Spinal cord (tissue), 10 donors: ENCODE data around the gene LY6G5B. TPM values are rescaled to one million over a fixed set of nuclear protein-coding genes. Genes with fewer than 3 reads are reported as not detected.

Experiments used
- DNase-seq, 6 donors: peaks; one replicate each; pipeline versions ENCODE4 v3.0.0 to v3.0.0-alpha.2; 2013 to 2015; ENCODE audit warnings: low spot score in 6 of 6, low read depth in 4 of 6
- H3K27ac ChIP-seq: one replicate; pipeline ENCODE4 v1.5.1; 2013; ENCODE audit warnings: low read depth, low read length, control low read depth
- H3K27me3 ChIP-seq: one replicate; pipeline ENCODE4 v1.6.1; 2013; ENCODE audit warnings: low read length; ENCODE audit not compliant: control insufficient read depth, insufficient read depth
- H3K36me3 ChIP-seq: one replicate; pipeline ENCODE4 v1.6.1; 2013; ENCODE audit warnings: low read length; ENCODE audit not compliant: control insufficient read depth, insufficient read depth
- H3K4me1 ChIP-seq: one replicate; pipeline ENCODE4 v1.6.1; 2013; ENCODE audit warnings: low read length; ENCODE audit not compliant: control insufficient read depth, insufficient read depth
- H3K4me3 ChIP-seq: one replicate; pipeline ENCODE4 v1.5.1; 2013; ENCODE audit warnings: low read depth, low read length, control low read depth
- H3K9me3 ChIP-seq: one replicate; pipeline ENCODE4 v1.6.1; 2013; ENCODE audit warnings: low read length; ENCODE audit not compliant: control insufficient read depth, insufficient read depth
- WGBS: methylation state at CpG from one replicate; pipeline ENCODE4 v1.1.5; 2013; ENCODE audit warnings: missing lambda C conversion rate; ENCODE audit not compliant: insufficient coverage; 5-methylcytosine and 5-hydroxymethylcytosine counted together
- polyA plus RNA-seq, 2 donors: library from polyadenylated mRNA; unstranded; fragments of 120-200 nt; gene quantifications; one replicate each; pipeline ENCODE4 v1.2.1, GENCODE V29; 2013; ENCODE audit not compliant: insufficient read length in 2 of 2
- total RNA-seq, 2 donors: library from RNA; depleted of rRNA in 1 of 2; stranded (reverse); fragments of 120-200 nt in 1 of 2; fragments of >200 nt in 1 of 2; gene quantifications; one replicate each; pipeline versions ENCODE4 v1.2.3 to v1.2.4, GENCODE V29; 2013 to 2014
- donor health status: healthy.

The LY6G5B gene
- total and polyA plus RNA-seq, 4 donors: 2.1 to 35.6 (median 13.1) TPM

- DNase-seq: no peak
- WGBS: 74% methylated on average over 7 of the region's 8 CpGs
These were observed 8.2 kb downstream of the LY6G5B start for GRCh38 chr6:31677955-31678354.

GRCh38 chr6:31680226-31681134 lies 10.7 kb downstream of the LY6G5B start, which contains the start of gene LY6G5C:
TSS of gene LY6G5C (minus strand) at chr6:31681067. CDS start at chr6:31680373, 694 bp downstream.
- H3K4me3 ChIP-seq: peak within 1 kb of the TSS; percentile 66
- no peaks in the 10 kb centered on the region for H3K9me3 ChIP-seq
- peak in 3 of 6 donors; percentile 48 to 92 (median 90) for DNase-seq
- no peaks in the 10 kb centered on the region for H3K27me3 ChIP-seq
- peak within 1 kb of the TSS; percentile 86 for H3K27ac ChIP-seq
- WGBS: 7% methylated on average over 16 of the region's 17 CpGs
- H3K4me1 ChIP-seq: peaks cover 39% of the 10 kb centered on the region
- H3K36me3 ChIP-seq: peaks cover 16% of the 10 kb centered on the region

More at GRCh38 chr6:31677955-31678354, 8.2 kb downstream of the LY6G5B start:
- H3K27me3 ChIP-seq: no peaks in the 10 kb centered on the region
- H3K9me3 ChIP-seq: no peaks in the 10 kb centered on the region
- peaks cover 29% of the 10 kb centered on the region for H3K4me1 ChIP-seq
- H3K4me3 ChIP-seq: no peak overlapping the region
- no peak overlapping the region for H3K27ac ChIP-seq
- peaks cover 15% of the 10 kb centered on the region for H3K36me3 ChIP-seq

GRCh38 chr6:31681135-31681671 lies 11.4 kb downstream of the LY6G5B start:
- Histone ChIP-seq H3K36me3 (peaks cover 23% of the 10 kb centered on the region), H3K4me3 (peak overlapping the region; percentile 66), H3K4me1 (peaks cover 39% of the 10 kb centered on the region), H3K27me3 (no peaks in the 10 kb centered on the region), H3K9me3 (no peaks in the 10 kb centered on the region), H3K27ac (peak overlapping the region; percentile 86)
- WGBS: 2% methylated on average over 36 of the region's 40 CpGs
- DNase-seq: peak in 2 of 6 donors; percentile 30 to 61

GRCh38 chr6:31683591-31683990 lies 13.8 kb downstream of the LY6G5B start:
- no peaks in the 10 kb centered on the region for H3K27me3 ChIP-seq
- peak overlapping the region; percentile 47 for H3K4me3 ChIP-seq
- H3K4me1 ChIP-seq: peaks cover 39% of the 10 kb centered on the region
- peak overlapping the region; percentile 86 for H3K27ac ChIP-seq
- whole genome bisulfite sequencing: 41% methylated on average over 7 of the region's 13 CpGs
- peak in 2 of 6 donors; percentile 23 to 54 for DNase-seq
- H3K36me3 ChIP-seq: peaks cover 47% of the 10 kb centered on the region
- H3K9me3 ChIP-seq: no peaks in the 10 kb centered on the region

GRCh38 chr6:31686483-31686882 lies 16.7 kb downstream of the LY6G5B start:
- 83% methylated on average over 4 of the region's 5 CpGs for WGBS
- peaks cover 24% of the 10 kb centered on the region for H3K4me1 ChIP-seq

GRCh38 chr6:31687321-31687720 lies 17.5 kb downstream of the LY6G5B start:
- H3K27me3 ChIP-seq: no peaks in the 10 kb centered on the region
- H3K4me3 ChIP-seq: no peak overlapping the region
- H3K27ac ChIP-seq: no peak overlapping the region
- DNase-seq: no peak
- peaks cover 77% of the 10 kb centered on the region for H3K36me3 ChIP-seq
- no peaks in the 10 kb centered on the region for H3K9me3 ChIP-seq
- WGBS: 73% methylated on average over 5 of the region's 8 CpGs
- H3K4me1 ChIP-seq: peaks cover 16% of the 10 kb centered on the region

More at GRCh38 chr6:31686483-31686882, 16.7 kb downstream of the LY6G5B start:
- H3K4me3 ChIP-seq: no peak overlapping the region
- H3K36me3 ChIP-seq: peaks cover 71% of the 10 kb centered on the region
- no peak for DNase-seq
- no peaks in the 10 kb centered on the region for H3K27me3 ChIP-seq
- H3K9me3 ChIP-seq: no peaks in the 10 kb centered on the region
- no peak overlapping the region for H3K27ac ChIP-seq

GRCh38 chr6:31687860-31688693 lies 18.3 kb downstream of the LY6G5B start:
- no peak for DNase-seq
- H3K27me3 ChIP-seq: no peaks in the 10 kb centered on the region
- no peak overlapping the region for H3K27ac ChIP-seq
- peaks cover 8% of the 10 kb centered on the region for H3K4me1 ChIP-seq
- no peaks in the 10 kb centered on the region for H3K9me3 ChIP-seq
- peaks cover 84% of the 10 kb centered on the region for H3K36me3 ChIP-seq
- WGBS: 85% methylated on average over 9 of the region's 14 CpGs
- H3K4me3 ChIP-seq: no peak overlapping the region

GRCh38 chr6:31689249-31690110 lies 19.7 kb downstream of the LY6G5B start:
- Histone ChIP-seq H3K27ac (no peak overlapping the region), H3K4me1 (no peaks in the 10 kb centered on the region), H3K4me3 (no peak overlapping the region), H3K27me3 (no peaks in the 10 kb centered on the region), H3K36me3 (peaks cover 90% of the 10 kb centered on the region), H3K9me3 (no peaks in the 10 kb centered on the region)
- no peak for DNase-seq
- WGBS: 85% methylated on average over 7 of the region's 11 CpGs
